Right lobe of liver (tissue), 4 donors: ENCODE data around the gene PVALB.
"Not testable (repeated sequence)": the region's sequence is repeated elsewhere in the genome, so short reads cannot be mapped to it uniquely, and the experiment has no call there.

ENCODE experiments used
- POLR2A ChIP-seq: fragments of 450-650 bp; IDR thresholded peaks from one replicate; pipeline ENCODE4 v1.6.1; 2017; ENCODE audit warnings: antibody characterized with exemption, mild to moderate bottlenecking
- TF ChIP-seq, protein P1 (sequence below), 4 donors: fragments of 200-600 bp in 3 of 4; fragments of 450-650 bp in 1 of 4; IDR thresholded peaks; one replicate each; pipeline versions ENCODE4 v1.5.1 to v1.8.0; 2016 to 2022; ENCODE audit warnings: antibody characterized with exemption in 4 of 4, mild to moderate bottlenecking in 2 of 4
- donor health status: DM: no; HTN: no; CAD: no.
- donor health status: DM: no; HTN: no; CAD: no.
- donor health status: DM: no; HTN: yes; CAD: no.

DNA sequence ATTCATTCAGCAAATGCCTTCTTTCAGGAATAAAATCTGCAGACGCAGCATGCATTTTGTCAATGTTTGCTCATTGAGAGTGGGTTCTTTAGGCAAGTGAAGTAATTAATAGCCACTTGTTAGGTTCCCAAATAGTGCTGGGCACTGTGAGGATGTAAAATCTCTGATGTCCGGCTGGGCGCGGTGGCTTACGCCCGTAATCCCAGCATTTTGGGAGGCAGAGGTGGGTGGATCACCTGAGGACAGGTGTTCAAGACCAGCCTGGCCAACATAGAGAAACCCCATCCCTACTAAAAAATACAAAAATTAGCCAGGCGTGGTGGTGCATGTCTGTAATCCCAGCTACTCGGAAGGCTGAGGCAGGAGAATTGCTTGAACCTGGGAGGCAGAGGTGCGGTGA lies 62.0 kb downstream of the PVALB start:
- TF ChIP-seq, protein P1, sequence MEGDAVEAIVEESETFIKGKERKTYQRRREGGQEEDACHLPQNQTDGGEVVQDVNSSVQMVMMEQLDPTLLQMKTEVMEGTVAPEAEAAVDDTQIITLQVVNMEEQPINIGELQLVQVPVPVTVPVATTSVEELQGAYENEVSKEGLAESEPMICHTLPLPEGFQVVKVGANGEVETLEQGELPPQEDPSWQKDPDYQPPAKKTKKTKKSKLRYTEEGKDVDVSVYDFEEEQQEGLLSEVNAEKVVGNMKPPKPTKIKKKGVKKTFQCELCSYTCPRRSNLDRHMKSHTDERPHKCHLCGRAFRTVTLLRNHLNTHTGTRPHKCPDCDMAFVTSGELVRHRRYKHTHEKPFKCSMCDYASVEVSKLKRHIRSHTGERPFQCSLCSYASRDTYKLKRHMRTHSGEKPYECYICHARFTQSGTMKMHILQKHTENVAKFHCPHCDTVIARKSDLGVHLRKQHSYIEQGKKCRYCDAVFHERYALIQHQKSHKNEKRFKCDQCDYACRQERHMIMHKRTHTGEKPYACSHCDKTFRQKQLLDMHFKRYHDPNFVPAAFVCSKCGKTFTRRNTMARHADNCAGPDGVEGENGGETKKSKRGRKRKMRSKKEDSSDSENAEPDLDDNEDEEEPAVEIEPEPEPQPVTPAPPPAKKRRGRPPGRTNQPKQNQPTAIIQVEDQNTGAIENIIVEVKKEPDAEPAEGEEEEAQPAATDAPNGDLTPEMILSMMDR (IDR thresholded peaks at IDR 0.05), result not testable (repeated sequence)
- TF ChIP-seq POLR2A, result not testable (repeated sequence)
